Retinal pigment epithelial cell (primary cell): ENCODE results near the gene MEGF10.

Experiments
- DNase-seq: peaks from one replicate; pipeline ENCODE4 v3.0.0-alpha.2; 2010; ENCODE audit warnings: low read depth
- H3K4me3 ChIP-seq: 2 replicates; pipeline ENCODE4 v1.5.1; 2011; ENCODE audit warnings: mild to moderate bottlenecking, low read length, control low read depth, moderate library complexity
- TF ChIP-seq, protein P1 (sequence below): conservative IDR thresholded peaks from 2 replicates; pipeline ENCODE4 v1.5.1; 2011; ENCODE audit warnings: low read depth, low read length, control low read depth, inconsistent platforms

MEGF10 gene

DNA sequence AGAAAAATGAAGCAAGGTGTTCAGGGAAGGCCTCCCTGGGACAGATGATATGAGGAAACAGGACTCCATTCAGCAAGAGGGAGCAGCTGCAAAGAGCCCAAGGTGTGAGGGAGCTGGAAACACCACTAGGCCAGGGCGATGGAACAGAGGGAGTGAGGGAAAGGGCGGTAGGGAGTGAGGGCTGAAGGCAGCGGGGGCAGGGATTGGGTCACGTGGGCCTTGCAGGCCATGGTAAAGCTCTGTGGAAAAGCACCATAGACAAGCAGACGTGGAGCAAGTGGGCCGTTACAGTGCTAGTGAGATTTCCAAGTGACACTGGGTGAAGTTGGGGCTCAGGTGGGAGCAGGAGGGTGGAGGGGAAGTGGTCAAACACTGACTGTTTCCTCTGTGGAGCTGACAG is 216.0 kb downstream of the MEGF10 start:
- TF ChIP-seq, protein P1, sequence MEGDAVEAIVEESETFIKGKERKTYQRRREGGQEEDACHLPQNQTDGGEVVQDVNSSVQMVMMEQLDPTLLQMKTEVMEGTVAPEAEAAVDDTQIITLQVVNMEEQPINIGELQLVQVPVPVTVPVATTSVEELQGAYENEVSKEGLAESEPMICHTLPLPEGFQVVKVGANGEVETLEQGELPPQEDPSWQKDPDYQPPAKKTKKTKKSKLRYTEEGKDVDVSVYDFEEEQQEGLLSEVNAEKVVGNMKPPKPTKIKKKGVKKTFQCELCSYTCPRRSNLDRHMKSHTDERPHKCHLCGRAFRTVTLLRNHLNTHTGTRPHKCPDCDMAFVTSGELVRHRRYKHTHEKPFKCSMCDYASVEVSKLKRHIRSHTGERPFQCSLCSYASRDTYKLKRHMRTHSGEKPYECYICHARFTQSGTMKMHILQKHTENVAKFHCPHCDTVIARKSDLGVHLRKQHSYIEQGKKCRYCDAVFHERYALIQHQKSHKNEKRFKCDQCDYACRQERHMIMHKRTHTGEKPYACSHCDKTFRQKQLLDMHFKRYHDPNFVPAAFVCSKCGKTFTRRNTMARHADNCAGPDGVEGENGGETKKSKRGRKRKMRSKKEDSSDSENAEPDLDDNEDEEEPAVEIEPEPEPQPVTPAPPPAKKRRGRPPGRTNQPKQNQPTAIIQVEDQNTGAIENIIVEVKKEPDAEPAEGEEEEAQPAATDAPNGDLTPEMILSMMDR = no peak
- no peak for DNase-seq
- no peak overlapping the region for H3K4me3 ChIP-seq

DNA sequence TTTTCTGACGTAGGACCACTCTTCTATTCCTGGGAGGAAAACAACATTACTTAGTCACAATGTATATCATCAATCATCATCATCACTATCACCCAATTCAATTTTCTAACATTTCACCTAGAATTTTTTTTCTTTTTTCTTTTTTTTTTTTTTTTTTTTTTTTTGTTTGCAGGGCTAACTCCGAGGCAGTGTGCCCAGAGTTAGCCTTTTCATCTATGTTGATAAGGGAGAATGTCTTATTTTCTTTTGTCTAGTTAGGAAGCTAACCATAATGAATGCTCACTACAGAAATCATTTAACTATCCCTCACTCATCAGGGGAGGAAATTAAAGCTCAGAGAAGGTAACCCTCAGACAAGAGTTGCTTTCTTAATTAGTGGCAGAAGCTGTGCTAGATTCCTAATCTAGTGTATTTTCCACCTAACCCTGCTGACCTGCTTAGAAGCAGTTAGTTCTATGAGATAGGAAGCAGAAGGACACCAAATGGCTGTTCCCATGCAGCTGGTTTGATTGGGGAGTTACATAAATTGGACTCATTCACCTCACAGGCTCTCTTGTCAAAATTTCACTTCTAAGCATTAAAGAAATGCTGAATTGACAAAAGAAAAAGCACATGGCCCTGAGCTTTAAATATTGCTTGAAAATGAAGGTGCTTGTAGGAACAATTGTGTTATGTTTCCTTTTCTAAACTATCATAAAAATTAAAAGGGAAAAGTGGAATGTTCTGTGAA is 218.2 kb downstream of the MEGF10 start:
- H3K4me3 ChIP-seq = no peak overlapping the region
- no peak for DNase-seq
- TF ChIP-seq, protein P1 = no peak
